Measurements from ENCODE around the gene RIN3. TPM values are rescaled to one million over a fixed set of nuclear protein-coding genes. Genes with fewer than 3 reads are reported as not detected.
"Not testable (repeated sequence)": the region's sequence is repeated elsewhere in the genome, so short reads cannot be mapped to it uniquely, and the experiment has no call there.

Gene RIN3
- total RNA-seq, 1 donor from 2014 or later = 28.0 TPM

GRCh38 chr14:92532490-92533163 is 19.0 kb downstream of the RIN3 start:
- Histone ChIP-seq H2AFZ (ENCODE audit: low read depth, low read length) (no peak overlapping the region), H4K20me1 (ENCODE audit: insufficient read depth, low read length) (peaks cover 29% of the 10 kb centered on the region), H3K9me3 (ENCODE audit: insufficient read depth, low read depth, low read length) (no peaks in the 10 kb centered on the region), H3K9ac (ENCODE audit: low read length) (no peak overlapping the region), H3K27ac (ENCODE audit: low read depth, low read length) (no peak overlapping the region), H3K36me3 (ENCODE audit: insufficient read depth, low read length) (no peaks in the 10 kb centered on the region), H3K4me2 (ENCODE audit: low read length) (no peak overlapping the region), H3K4me3 (ENCODE audit: insufficient read depth, low read depth, low read length) (no peak overlapping the region), H3K27me3 (ENCODE audit: insufficient read depth, low read length) (no peaks in the 10 kb centered on the region), H3K79me2 (ENCODE audit: insufficient read depth, low read length) (peaks cover 34% of the 10 kb centered on the region), H3K4me1 (ENCODE audit: insufficient read depth, low read length) (peaks cover 13% of the 10 kb centered on the region)
- Mint-ChIP-seq H3K9me3 (ENCODE audit: unreplicated experiment) (no peaks in the 10 kb centered on the region), H3K27ac (ENCODE audit: unreplicated experiment) (no peak overlapping the region), H3K27me3 (ENCODE audit: low read depth, unreplicated experiment) (no peaks in the 10 kb centered on the region), H3K36me3 (ENCODE audit: low read depth, unreplicated experiment) (no peaks in the 10 kb centered on the region), H3K4me3 (ENCODE audit: unreplicated experiment) (no peak overlapping the region), H3K4me1 (ENCODE audit: low read depth, unreplicated experiment) (peaks cover 25% of the 10 kb centered on the region)
- FAIRE-seq (no peak), DNase-seq (ENCODE audit: low read depth) (no peak)
- TF ChIP-seq EZH2 (IDR thresholded peaks at IDR 0.05; ENCODE audit: insufficient read depth, low read length) (no peak), CTCF (IDR thresholded peaks at IDR 0.05; ENCODE audit: insufficient read depth, low read depth, low read length) (no peak)

DNA sequence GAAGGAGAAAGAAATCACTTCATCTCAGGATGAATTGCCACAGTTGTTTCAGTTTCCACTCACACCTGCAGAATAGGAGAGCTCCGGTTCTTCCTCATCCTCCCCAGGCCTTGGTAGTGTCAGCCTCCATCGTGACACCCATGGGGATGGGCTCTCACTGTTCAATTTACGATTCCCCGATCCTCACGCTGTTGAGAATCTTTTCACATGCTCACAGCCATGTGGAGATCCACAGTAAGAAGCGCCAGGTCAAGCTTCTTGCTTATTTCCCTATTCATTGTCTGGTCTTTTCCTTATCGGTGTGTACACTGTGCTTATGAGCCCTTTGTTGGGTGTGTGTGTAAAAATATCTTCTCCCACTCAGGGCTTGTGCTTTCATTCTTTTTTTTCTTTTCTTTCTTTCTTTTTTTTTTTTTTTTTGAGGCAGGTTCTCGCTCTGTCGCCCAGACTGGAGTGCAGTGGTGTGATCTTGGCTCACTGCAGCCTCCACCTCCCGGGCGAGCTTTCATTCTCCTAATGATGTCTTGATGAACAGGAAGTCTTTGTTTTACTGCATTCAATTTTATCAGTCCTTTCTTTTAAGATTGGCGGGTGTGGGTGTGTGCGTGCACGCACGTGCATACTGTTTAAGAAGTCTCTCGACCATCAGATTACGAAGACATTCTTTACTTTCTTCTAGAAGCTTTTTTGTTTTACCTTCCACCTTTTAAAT is 21.5 kb downstream of the RIN3 start:
- no peaks in the 10 kb centered on the region for H3K27me3 Mint-ChIP-seq (ENCODE audit: low read depth, unreplicated experiment)
- Histone ChIP-seq H3K4me3 (ENCODE audit: insufficient read depth, low read depth, low read length) (no peak overlapping the region), H3K27me3 (ENCODE audit: insufficient read depth, low read length) (no peaks in the 10 kb centered on the region), H4K20me1 (ENCODE audit: insufficient read depth, low read length) (peaks cover 23% of the 10 kb centered on the region), H3K27ac (ENCODE audit: low read depth, low read length) (no peak overlapping the region), H3K9ac (ENCODE audit: low read length) (no peak overlapping the region), H3K4me1 (ENCODE audit: insufficient read depth, low read length) (peaks cover 26% of the 10 kb centered on the region), H2AFZ (ENCODE audit: low read depth, low read length) (no peak overlapping the region), H3K36me3 (ENCODE audit: insufficient read depth, low read length) (no peaks in the 10 kb centered on the region), H3K79me2 (ENCODE audit: insufficient read depth, low read length) (peaks cover 39% of the 10 kb centered on the region), H3K9me3 (ENCODE audit: insufficient read depth, low read depth, low read length) (no peaks in the 10 kb centered on the region), H3K4me2 (ENCODE audit: low read length) (no peak overlapping the region)
- H3K4me3 Mint-ChIP-seq (ENCODE audit: unreplicated experiment) = no peak overlapping the region
- TF ChIP-seq EZH2 (IDR thresholded peaks at IDR 0.05; ENCODE audit: insufficient read depth, low read length) = no peak
- no peak for TF ChIP-seq CTCF (IDR thresholded peaks at IDR 0.05; ENCODE audit: insufficient read depth, low read depth, low read length)
- H3K36me3 Mint-ChIP-seq (ENCODE audit: low read depth, unreplicated experiment) = no peaks in the 10 kb centered on the region
- no peak for DNase-seq (ENCODE audit: low read depth)
- no peak for FAIRE-seq
- no peak overlapping the region for H3K27ac Mint-ChIP-seq (ENCODE audit: unreplicated experiment)
- peaks cover 26% of the 10 kb centered on the region for H3K4me1 Mint-ChIP-seq (ENCODE audit: low read depth, unreplicated experiment)
- H3K9me3 Mint-ChIP-seq (ENCODE audit: unreplicated experiment) = peaks cover 3% of the 10 kb centered on the region

DNA sequence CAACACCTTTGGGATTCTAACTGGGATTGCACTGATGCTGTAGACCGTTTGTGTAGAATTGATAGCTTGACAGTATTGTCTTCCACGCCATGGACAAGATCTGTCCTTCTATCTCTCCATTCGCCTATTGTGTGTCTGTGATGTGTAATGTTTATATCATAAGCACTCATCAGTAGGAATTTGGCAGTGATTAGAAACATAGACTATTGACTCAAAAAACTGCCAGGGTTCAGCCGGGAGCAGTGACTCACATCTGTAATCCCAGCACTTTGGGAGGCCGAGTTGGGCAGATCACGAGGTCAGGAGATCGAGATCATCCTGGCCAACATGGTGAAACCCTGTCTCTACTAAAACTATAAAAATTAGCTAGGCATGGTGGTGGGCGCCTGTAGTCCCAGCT is 22.6 kb downstream of the RIN3 start:
- not testable (repeated sequence) for H3K4me3 Mint-ChIP-seq (ENCODE audit: unreplicated experiment); H3K36me3 Mint-ChIP-seq (ENCODE audit: low read depth, unreplicated experiment); H2AFZ ChIP-seq (ENCODE audit: low read depth, low read length); H3K36me3 ChIP-seq (ENCODE audit: insufficient read depth, low read length); H3K9ac ChIP-seq (ENCODE audit: low read length); H3K4me3 ChIP-seq (ENCODE audit: insufficient read depth, low read depth, low read length); H3K27ac ChIP-seq (ENCODE audit: low read depth, low read length); H3K9me3 Mint-ChIP-seq (ENCODE audit: unreplicated experiment); H3K27me3 ChIP-seq (ENCODE audit: insufficient read depth, low read length); H3K27ac Mint-ChIP-seq (ENCODE audit: unreplicated experiment); FAIRE-seq; H3K9me3 ChIP-seq (ENCODE audit: insufficient read depth, low read depth, low read length); H3K27me3 Mint-ChIP-seq (ENCODE audit: low read depth, unreplicated experiment)
- H3K4me1 Mint-ChIP-seq (ENCODE audit: low read depth, unreplicated experiment) = peaks cover 31% of the 10 kb centered on the region
- Histone ChIP-seq H3K79me2 (ENCODE audit: insufficient read depth, low read length) (peaks cover 31% of the 10 kb centered on the region), H4K20me1 (ENCODE audit: insufficient read depth, low read length) (peaks cover 12% of the 10 kb centered on the region), H3K4me2 (ENCODE audit: low read length) (peak overlapping the region; percentile 44), H3K4me1 (ENCODE audit: insufficient read depth, low read length) (peaks cover 35% of the 10 kb centered on the region)
- DNase-seq (ENCODE audit: low read depth) = peak; percentile 78

All from astrocyte (in vitro differentiated cells and primary cell).